ENCODE measurements around the gene VIL1.

- no peak for TF ChIP-seq ZFP30 (CRISPR knock-in tag; IDR thresholded peaks at IDR 0.05)
- TF ChIP-seq BACH2 (CRISPR knock-in tag; IDR thresholded peaks at IDR 0.05; ENCODE audit: borderline replicate concordance): no peak
- TF ChIP-seq SNAI2 (CRISPR knock-in tag; IDR thresholded peaks at IDR 0.05): no peak
These were observed 44.1 kb upstream of the VIL1 start for GRCh38 chr2:218374795-218375194.
